Heart left ventricle (tissue), 16 donors: ENCODE results near the gene AKAP3. TPM values are rescaled to one million over a fixed set of nuclear protein-coding genes. Genes with fewer than 3 reads are reported as not detected.
A peak's percentile ranks its signal among the peaks of the same experiment; 100 is the strongest.

ENCODE experiments used
- ATAC-seq, 4 donors: fragments of 200-7000 bp; cut with Tn5 transposase; one replicate each; pipeline ENCODE4 v1.9.1; 2020 to 2022; ENCODE audit warnings: moderate library complexity in 4 of 4, mild to moderate bottlenecking in 3 of 4, moderate number of reproducible peaks in 1 of 4
- DNase-seq, 5 donors: peaks; one replicate each; pipeline ENCODE4 v3.0.0-alpha.2; 2020
- H3K27ac ChIP-seq, 12 donors: fragments of 200-600 bp; sonication (generic) in 4 of 12; one replicate each; pipeline versions ENCODE4 v1.5.0 to v1.8.0; 2016 to 2022; ENCODE audit warnings: mild to moderate bottlenecking in 2 of 12
- H3K27me3 ChIP-seq, 9 donors: fragments of 200-600 bp; sonication (generic) in 2 of 9; one replicate each; pipeline versions ENCODE4 v1.5.1 to v1.8.0; 2016 to 2022; ENCODE audit warnings: mild to moderate bottlenecking in 3 of 9
- H3K36me3 ChIP-seq, 9 donors: fragments of 200-600 bp; sonication (generic) in 2 of 9; one replicate each; pipeline versions ENCODE4 v1.5.0 to v1.8.0; 2018 to 2022; ENCODE audit warnings: mild to moderate bottlenecking in 2 of 9
- H3K4me1 ChIP-seq, 12 donors: fragments of 200-600 bp; sonication (generic) in 4 of 12; one replicate each; pipeline versions ENCODE4 v1.5.0 to v1.8.0; 2016 to 2022; ENCODE audit warnings: mild to moderate bottlenecking in 3 of 12
- H3K4me3 ChIP-seq, 12 donors: fragments of 200-600 bp; sonication (generic) in 4 of 12; one replicate each; pipeline versions ENCODE4 v1.5.0 to v1.8.0; 2017 to 2022; ENCODE audit warnings: mild to moderate bottlenecking in 9 of 12, moderate library complexity in 4 of 12
- H3K9me3 ChIP-seq, 12 donors: fragments of 200-600 bp; sonication (generic) in 4 of 12; one replicate each; pipeline versions ENCODE4 v1.5.0 to v1.8.0; 2016 to 2022; ENCODE audit warnings: mild to moderate bottlenecking in 1 of 12
- POLR2A ChIP-seq, 2 donors: fragments of 450-650 bp; IDR thresholded peaks; one replicate each; pipeline ENCODE4 v1.6.1; 2017; ENCODE audit warnings: antibody characterized with exemption in 2 of 2, mild to moderate bottlenecking in 2 of 2, moderate library complexity in 2 of 2
- WGBS, 4 donors: extraction: QIAGEN DNeasy Blood & Tissue Kit in 2 of 4; methylation state at CpG; one replicate each; pipeline versions ENCODE4 v1.1.5 to v1.1.7; 2013 to 2018; 5-methylcytosine and 5-hydroxymethylcytosine counted together
- intact Hi-C, 10 donors: fragments of 100-400 bp; cut with DNase I; formaldehyde crosslinking; loops; one replicate each; pipeline versions ENCODE4 v1.11.1 to v1.14.2; 2022
- polyA plus RNA-seq, 2 donors: library from polyadenylated mRNA; stranded (reverse); fragments of 200-250 nt; gene quantifications; one replicate each; pipeline ENCODE4 v1.2.3, GENCODE V29; 2013
- total RNA-seq, 9 donors: library from RNA; depleted of rRNA in 2 of 9; stranded (reverse); fragments of >200 nt in 2 of 9; fragmentation: NEBNext Ultra II Directional in 3 of 9; extraction: Animal tissue kit (Norgen Biotek cat#: 25700) in 3 of 9; gene quantifications; one replicate each; pipeline versions ENCODE4 v1.1.0 to v1.2.4, GENCODE V29; 2016 to 2023
- TF ChIP-seq, protein P1 (sequence below), 12 donors: fragments of 200-600 bp; sonication (generic) in 4 of 12; IDR thresholded peaks; one replicate each; pipeline versions ENCODE4 v1.5.0 to v1.8.0; 2018 to 2022; ENCODE audit warnings: antibody characterized with exemption in 12 of 12, mild to moderate bottlenecking in 5 of 12
- donor health status: ischemic (EF 13 %, LVEDD 7.1; RV severe dilation, severe dysfunction).
- donor health status: healthy with polysubstance abuse.
- donor health status: DM: no; HTN: yes; CAD: no.
- donor health status: DM: no; HTN: no; CAD: no.
- donor health status: ischemic (EF 25% LVEDD 6.9; RV normal size, moderate dysfunction).
- donor health status: ischemic (EF 25% LVEDD 5.7; RV mildly dilated, moderate dysfunction).
- donor health status: healthy.
- donor health status: DM: yes; HTN: yes; CAD: no.
- donor health status: ischemic (EF 35%, LVEDD 5.7; RV mildly dilated, moderate dysfunction).
- donor health status: nonischemic (EF 11% LVEDD 7.7; RV severe dilation, severe dysfunction).
- donor health status: DM: yes; HTN: yes; CAD: no.
- donor health status: PGD.
- donor health status: ischemic (EF 29% LVEDD 5.4; RV normal size, mild dysfunction).
- donor health status: nonischemic (EF 23%, LVEDD 6.1; RV moderate dilation, normal function).

AKAP3 gene
- total and polyA plus RNA-seq, 11 donors, result 1.9 to 4.0 (median 2.8) TPM

DNA sequence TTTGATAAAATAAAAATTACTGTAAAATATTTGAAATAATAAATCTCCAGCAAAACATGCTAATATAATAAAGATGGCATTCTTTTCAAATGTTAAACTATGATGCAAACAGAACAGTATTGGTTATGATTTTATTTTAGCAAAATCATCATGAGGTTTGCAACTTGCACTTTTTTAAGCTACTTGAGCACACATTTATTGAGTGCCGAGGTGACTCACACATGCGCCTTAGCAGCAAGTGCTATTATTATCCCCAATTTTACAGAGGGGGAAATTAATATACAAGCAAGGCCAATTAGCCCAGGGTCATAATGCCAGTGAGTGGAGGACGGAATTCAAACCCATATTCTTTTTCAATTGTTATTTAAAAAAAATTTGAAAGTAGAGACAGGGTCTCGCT is 79.6 kb downstream of the AKAP3 start:
- ATAC-seq (no peak), DNase-seq (no peak)
- Histone ChIP-seq H3K36me3 (no peaks in the 10 kb centered on the region), H3K4me1 (peaks cover 0 to 29% (median 0%) of the 10 kb centered on the region in 12 donors), H3K9me3 (no peaks in the 10 kb centered on the region), H3K4me3 (no peak overlapping the region), H3K27me3 (no peaks in the 10 kb centered on the region), H3K27ac (no peak overlapping the region)
- intact Hi-C loops, result no loop called here
- TF ChIP-seq, protein P1, sequence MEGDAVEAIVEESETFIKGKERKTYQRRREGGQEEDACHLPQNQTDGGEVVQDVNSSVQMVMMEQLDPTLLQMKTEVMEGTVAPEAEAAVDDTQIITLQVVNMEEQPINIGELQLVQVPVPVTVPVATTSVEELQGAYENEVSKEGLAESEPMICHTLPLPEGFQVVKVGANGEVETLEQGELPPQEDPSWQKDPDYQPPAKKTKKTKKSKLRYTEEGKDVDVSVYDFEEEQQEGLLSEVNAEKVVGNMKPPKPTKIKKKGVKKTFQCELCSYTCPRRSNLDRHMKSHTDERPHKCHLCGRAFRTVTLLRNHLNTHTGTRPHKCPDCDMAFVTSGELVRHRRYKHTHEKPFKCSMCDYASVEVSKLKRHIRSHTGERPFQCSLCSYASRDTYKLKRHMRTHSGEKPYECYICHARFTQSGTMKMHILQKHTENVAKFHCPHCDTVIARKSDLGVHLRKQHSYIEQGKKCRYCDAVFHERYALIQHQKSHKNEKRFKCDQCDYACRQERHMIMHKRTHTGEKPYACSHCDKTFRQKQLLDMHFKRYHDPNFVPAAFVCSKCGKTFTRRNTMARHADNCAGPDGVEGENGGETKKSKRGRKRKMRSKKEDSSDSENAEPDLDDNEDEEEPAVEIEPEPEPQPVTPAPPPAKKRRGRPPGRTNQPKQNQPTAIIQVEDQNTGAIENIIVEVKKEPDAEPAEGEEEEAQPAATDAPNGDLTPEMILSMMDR (IDR thresholded peaks at IDR 0.05), result no peak
- no peak for TF ChIP-seq POLR2A (IDR thresholded peaks at IDR 0.05)
- 91 to 96% (median 93%) methylated on average over 4 of the region's 4 CpGs for WGBS, 4 donors

DNA sequence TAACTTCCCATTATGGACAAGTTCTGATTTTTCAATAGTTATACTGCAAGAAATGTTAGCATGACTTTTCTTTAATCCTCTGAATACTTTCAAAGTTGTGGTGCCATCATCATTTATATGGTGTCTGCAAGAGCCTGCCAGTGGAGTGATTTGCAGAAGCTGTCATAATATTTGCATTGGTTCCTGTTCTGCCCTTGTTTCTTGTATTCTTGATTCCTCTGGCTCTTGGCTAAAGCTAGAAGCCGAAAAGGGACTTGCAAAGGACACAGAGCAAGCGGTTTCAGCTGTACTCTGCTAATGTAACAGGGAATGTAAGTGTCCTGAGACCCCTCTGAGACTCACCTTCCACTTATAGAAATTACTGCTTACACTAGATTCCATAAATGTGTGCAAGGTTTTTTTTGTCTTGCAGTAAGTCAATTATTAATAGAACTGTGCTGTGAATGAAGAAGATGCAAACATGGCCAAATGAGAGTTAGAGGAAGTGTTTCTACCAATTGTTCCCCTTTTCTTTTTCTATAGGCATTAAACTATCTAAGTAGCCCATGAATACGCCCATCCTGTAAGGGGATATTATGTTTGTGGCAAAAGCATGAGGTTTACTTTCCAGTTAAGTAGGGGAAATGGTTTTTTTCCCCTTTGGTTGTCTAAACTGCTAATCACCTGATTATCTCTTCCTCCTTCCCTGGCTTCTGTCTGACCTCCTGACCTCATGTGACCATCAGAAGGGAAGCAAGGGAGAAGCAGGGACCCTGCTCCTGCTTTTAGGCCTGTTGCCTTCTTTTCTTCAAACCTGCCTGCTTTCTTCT is 81.6 kb downstream of the AKAP3 start:
- DNase-seq (no peak), ATAC-seq (peak in 3 of 4 donors; percentile 47 to 69 (median 56))
- peak overlapping the region in 1 of 12 donors; percentile 28 for H3K4me3 ChIP-seq
- H3K27ac ChIP-seq, result peak overlapping the region in 3 of 12 donors; percentile 46 to 85 (median 48)
- peaks cover 0 to 5% (median 0%) of the 10 kb centered on the region in 9 donors for H3K27me3 ChIP-seq
- no peaks in the 10 kb centered on the region for H3K9me3 ChIP-seq
- intact Hi-C loops, result no loop called here
- H3K4me1 ChIP-seq, result peaks cover 0 to 35% (median 0%) of the 10 kb centered on the region in 12 donors
- TF ChIP-seq, protein P1 (IDR thresholded peaks at IDR 0.05), result no peak
- no peak for TF ChIP-seq POLR2A (IDR thresholded peaks at IDR 0.05)
- no peaks in the 10 kb centered on the region for H3K36me3 ChIP-seq
- WGBS, 4 donors, result 68 to 71% (median 70%) methylated on average over 3 of the region's 3 CpGs

DNA sequence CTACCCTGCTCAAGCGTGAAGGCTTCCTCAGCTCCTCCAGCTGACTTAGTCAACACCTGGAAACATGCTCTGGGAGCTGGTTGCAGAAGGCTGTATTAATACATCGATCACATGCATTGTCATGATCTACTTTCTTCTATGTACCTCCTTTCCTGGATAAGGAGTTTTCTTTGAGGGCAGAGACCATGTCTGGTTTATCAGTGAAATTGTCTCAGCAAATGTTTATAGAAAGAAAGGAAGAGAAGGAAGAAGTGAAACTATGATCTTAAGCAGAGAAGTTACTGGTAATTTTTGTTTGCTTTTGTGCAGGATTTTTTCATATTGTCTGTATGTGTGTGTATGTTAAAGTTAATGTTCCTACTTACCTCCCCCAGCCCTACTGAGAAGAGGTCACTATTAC is 82.4 kb downstream of the AKAP3 start:
- Histone ChIP-seq H3K27ac (peak overlapping the region in 1 of 12 donors; percentile 85), H3K36me3 (no peaks in the 10 kb centered on the region), H3K9me3 (no peaks in the 10 kb centered on the region), H3K27me3 (peaks cover 0 to 5% (median 0%) of the 10 kb centered on the region in 9 donors), H3K4me1 (peaks cover 0 to 43% (median 5%) of the 10 kb centered on the region in 12 donors), H3K4me3 (no peak overlapping the region)
- intact Hi-C loops, result no loop called here
- DNase-seq (no peak), ATAC-seq (no peak)
- WGBS, 4 donors, result 80 to 87% (median 82%) methylated on average over 2 of the region's 2 CpGs
- TF ChIP-seq POLR2A (IDR thresholded peaks at IDR 0.05), result no peak
- TF ChIP-seq, protein P1 (IDR thresholded peaks at IDR 0.05), result no peak

Other genes with a start within 250 kb of the AKAP3 start
- gene FGF6, start 203.2 kb downstream of the AKAP3 start, total RNA-seq, result not detected
- gene FGF6, start 203.2 kb downstream of the AKAP3 start, polyA plus RNA-seq, result not detected
- gene RAD51AP1, start 110.2 kb downstream of the AKAP3 start, total RNA-seq, result 1 to 10 TPM in 5 of 9 donors, under 1 TPM in 3, not detected in 1; 0.55 to 8.2 (median 1.6) TPM
- gene RAD51AP1, start 110.2 kb downstream of the AKAP3 start, polyA plus RNA-seq, result under 1 TPM; 0.19 to 0.79 TPM
- gene DYRK4, start 86.8 kb downstream of the AKAP3 start, total RNA-seq, result 10 to 100 TPM; 21.4 to 42.7 (median 30.7) TPM
- 10 to 100 TPM; 35.5 to 52.5 TPM for gene DYRK4, start 86.8 kb downstream of the AKAP3 start, polyA plus RNA-seq
- 100 to 1,000 TPM in 8 of 9 donors, 10 to 100 TPM in 1; 59.2 to 333 (median 270) TPM for gene NDUFA9, start 63 bp upstream of the AKAP3 start, total RNA-seq
- 100 to 1,000 TPM; 155 to 200 TPM for gene NDUFA9, start 63 bp upstream of the AKAP3 start, polyA plus RNA-seq
- 1 to 10 TPM in 4 of 9 donors, under 1 TPM in 5; 0.35 to 2.6 (median 0.96) TPM for gene GALNT8, start 71.3 kb upstream of the AKAP3 start, total RNA-seq
- under 1 TPM; 0.40 to 0.88 TPM for gene GALNT8, start 71.3 kb upstream of the AKAP3 start, polyA plus RNA-seq